GM19438 (cell line): Measurements from ENCODE around the gene MRTO4.

Experiments
- ATAC-seq: cut with Tn5 transposase; IDR thresholded peaks from one replicate; pipeline ENCODE4 v1.9.1; 2021; ENCODE audit warnings: low read depth; ENCODE audit not compliant: unreplicated experiment

MRTO4 gene

GRCh38 chr1:19308509-19308907, 56.9 kb downstream of the MRTO4 start:
- ATAC-seq = no peak

- no peak for ATAC-seq
These were observed 57.7 kb downstream of the MRTO4 start for GRCh38 chr1:19309123-19309813.
